Mesendoderm (in vitro differentiated cells): ENCODE measurements around the gene PREX1.
A peak's percentile ranks its signal among the peaks of the same experiment; 100 is the strongest.

ENCODE experiments used
- DNase-seq: peaks from one replicate; pipeline ENCODE4 v3.0.0; 2013
- H2AK5ac ChIP-seq: 2 replicates; pipeline ENCODE4 v1.6.1; 2013; ENCODE audit warnings: low read length, inconsistent platforms
- H2BK120ac ChIP-seq: 2 replicates; pipeline ENCODE4 v1.6.1; 2013; ENCODE audit warnings: low read depth, mild to moderate bottlenecking, low read length, moderate library complexity, mixed read lengths
- H2BK15ac ChIP-seq: replicated peaks from 2 replicates; pipeline ENCODE4 v1.6.1; 2013; ENCODE audit warnings: low read depth, mild to moderate bottlenecking, moderate library complexity
- H2BK5ac ChIP-seq: 2 replicates; pipeline ENCODE4 v1.6.1; 2013; ENCODE audit warnings: low read length, inconsistent platforms
- H3K18ac ChIP-seq: 2 replicates; pipeline ENCODE4 v1.6.1; 2013; ENCODE audit warnings: mild to moderate bottlenecking, low read length, mixed read lengths
- H3K23ac ChIP-seq: one replicate; pipeline ENCODE4 v1.6.1; 2013; ENCODE audit warnings: low read length
- H3K27ac ChIP-seq: 2 replicates; pipeline ENCODE4 v1.5.1; 2013; ENCODE audit warnings: low read depth, mild to moderate bottlenecking, inconsistent platforms, low read length, moderate library complexity
- H3K27me3 ChIP-seq: 2 replicates; pipeline ENCODE4 v1.6.1; 2013; ENCODE audit warnings: low read length, control low read depth, mild to moderate bottlenecking, inconsistent platforms; ENCODE audit not compliant: insufficient read depth, poor library complexity
- H3K36me3 ChIP-seq: 2 replicates; pipeline ENCODE4 v1.6.1; 2013; ENCODE audit warnings: low read length, inconsistent platforms; ENCODE audit not compliant: control insufficient read depth, insufficient read depth
- H3K4ac ChIP-seq: one replicate; pipeline ENCODE4 v1.6.1; 2013; ENCODE audit warnings: low read depth, mild to moderate bottlenecking, low read length, moderate library complexity
- H3K4me1 ChIP-seq: 2 replicates; pipeline ENCODE4 v1.6.1; 2013; ENCODE audit warnings: low read depth, low read length, inconsistent platforms; ENCODE audit not compliant: control insufficient read depth
- H3K4me2 ChIP-seq: 2 replicates; pipeline ENCODE4 v1.6.1; 2013; ENCODE audit warnings: low read length
- H3K4me3 ChIP-seq: 2 replicates; pipeline ENCODE4 v1.5.1; 2013; ENCODE audit warnings: mild to moderate bottlenecking, low read length
- H3K56ac ChIP-seq: one replicate; pipeline ENCODE4 v1.6.1; 2013; ENCODE audit warnings: low read length
- H3K79me1 ChIP-seq: 2 replicates; pipeline ENCODE4 v1.6.1; 2013; ENCODE audit warnings: low read length, inconsistent platforms
- H3K79me2 ChIP-seq: 2 replicates; pipeline ENCODE4 v1.6.1; 2013; ENCODE audit warnings: mild to moderate bottlenecking, low read length; ENCODE audit not compliant: control insufficient read depth, insufficient read depth
- H3K9ac ChIP-seq: 2 replicates; pipeline ENCODE4 v1.6.1; 2013; ENCODE audit warnings: low read length, inconsistent platforms
- H4K5ac ChIP-seq: one replicate; pipeline ENCODE4 v1.6.1; 2013; ENCODE audit warnings: low read length
- H4K8ac ChIP-seq: one replicate; pipeline ENCODE4 v1.6.1; 2013; ENCODE audit warnings: low read depth, mild to moderate bottlenecking, control low read depth, low read length, moderate library complexity
- WGBS: extraction: QIAGEN DNeasy Blood & Tissue Kit; methylation state at CpG from one replicate; pipeline ENCODE4 v1.1.7; 2013; ENCODE audit warnings: low lambda C conversion rate, missing lambda C conversion rate; ENCODE audit not compliant: insufficient coverage; ENCODE audit errors: extremely low coverage; 5-methylcytosine and 5-hydroxymethylcytosine counted together

Gene PREX1

GRCh38 chr20:48603116-48603818, 224.5 kb downstream of the PREX1 start:
- no peak overlapping the region for H4K8ac ChIP-seq
- no peak overlapping the region for H4K5ac ChIP-seq
- H2BK15ac ChIP-seq: no peak overlapping the region
- H3K23ac ChIP-seq: no peak overlapping the region
- no peak overlapping the region for H3K56ac ChIP-seq
- no peak overlapping the region for H3K4ac ChIP-seq
- H3K27me3 ChIP-seq: no peaks in the 10 kb centered on the region
- no peak overlapping the region for H2BK5ac ChIP-seq
- H3K4me1 ChIP-seq: no peaks in the 10 kb centered on the region
- H2BK120ac ChIP-seq: no peak overlapping the region
- H3K9ac ChIP-seq: no peak overlapping the region
- no peak overlapping the region for H3K4me2 ChIP-seq
- H3K79me1 ChIP-seq: no peaks in the 10 kb centered on the region
- no peaks in the 10 kb centered on the region for H3K36me3 ChIP-seq
- peak; percentile 65 for DNase-seq
- no peak overlapping the region for H3K4me3 ChIP-seq
- no CpG with 5 or more reads among the region's 9 CpGs for WGBS
- no peak overlapping the region for H3K18ac ChIP-seq
- H3K79me2 ChIP-seq: no peaks in the 10 kb centered on the region
- H2AK5ac ChIP-seq: no peak overlapping the region
- no peak overlapping the region for H3K27ac ChIP-seq

- Histone ChIP-seq H2BK15ac (no peak overlapping the region), H3K27me3 (no peaks in the 10 kb centered on the region), H4K8ac (no peak overlapping the region), H3K9ac (no peak overlapping the region), H3K23ac (no peak overlapping the region), H3K36me3 (no peaks in the 10 kb centered on the region), H3K18ac (no peak overlapping the region), H4K5ac (no peak overlapping the region), H2BK120ac (no peak overlapping the region), H2BK5ac (no peak overlapping the region), H3K4me3 (no peak overlapping the region), H3K56ac (no peak overlapping the region), H3K27ac (no peak overlapping the region), H3K79me2 (no peaks in the 10 kb centered on the region), H3K4me1 (no peaks in the 10 kb centered on the region), H3K79me1 (no peaks in the 10 kb centered on the region), H3K4ac (no peak overlapping the region), H2AK5ac (no peak overlapping the region), H3K4me2 (no peak overlapping the region)
- WGBS: no CpG with 5 or more reads among the region's 5 CpGs
- no peak for DNase-seq
These were observed 226.0 kb downstream of the PREX1 start for GRCh38 chr20:48601798-48602197.

GRCh38 chr20:48600470-48600945, 227.3 kb downstream of the PREX1 start:
- H2BK120ac ChIP-seq: no peak overlapping the region
- no peak overlapping the region for H3K4me3 ChIP-seq
- H3K56ac ChIP-seq: no peak overlapping the region
- no peak overlapping the region for H2BK5ac ChIP-seq
- H3K79me1 ChIP-seq: no peaks in the 10 kb centered on the region
- DNase-seq: no peak
- H3K79me2 ChIP-seq: no peaks in the 10 kb centered on the region
- no peak overlapping the region for H4K8ac ChIP-seq
- H3K36me3 ChIP-seq: no peaks in the 10 kb centered on the region
- H3K4me2 ChIP-seq: no peak overlapping the region
- WGBS: no CpG with 5 or more reads among the region's 10 CpGs
- no peak overlapping the region for H3K4ac ChIP-seq
- no peaks in the 10 kb centered on the region for H3K4me1 ChIP-seq
- no peak overlapping the region for H2BK15ac ChIP-seq
- no peaks in the 10 kb centered on the region for H3K27me3 ChIP-seq
- no peak overlapping the region for H3K18ac ChIP-seq
- H3K9ac ChIP-seq: no peak overlapping the region
- no peak overlapping the region for H3K23ac ChIP-seq
- H3K27ac ChIP-seq: no peak overlapping the region
- H4K5ac ChIP-seq: no peak overlapping the region
- H2AK5ac ChIP-seq: no peak overlapping the region

GRCh38 chr20:48599748-48600469, 227.9 kb downstream of the PREX1 start:
- H3K36me3 ChIP-seq: no peaks in the 10 kb centered on the region
- no peak overlapping the region for H3K4me3 ChIP-seq
- no peaks in the 10 kb centered on the region for H3K4me1 ChIP-seq
- no peaks in the 10 kb centered on the region for H3K27me3 ChIP-seq
- H3K4me2 ChIP-seq: no peak overlapping the region
- H3K23ac ChIP-seq: no peak overlapping the region
- no peak overlapping the region for H2BK5ac ChIP-seq
- H3K56ac ChIP-seq: no peak overlapping the region
- H3K79me1 ChIP-seq: no peaks in the 10 kb centered on the region
- H2BK120ac ChIP-seq: no peak overlapping the region
- no peak overlapping the region for H3K9ac ChIP-seq
- H3K4ac ChIP-seq: no peak overlapping the region
- H3K18ac ChIP-seq: no peak overlapping the region
- H2AK5ac ChIP-seq: no peak overlapping the region
- H3K79me2 ChIP-seq: no peaks in the 10 kb centered on the region
- no peak overlapping the region for H4K5ac ChIP-seq
- no peak overlapping the region for H3K27ac ChIP-seq
- DNase-seq: no peak
- no CpG with 5 or more reads among the region's 11 CpGs for WGBS
- H2BK15ac ChIP-seq: no peak overlapping the region
- no peak overlapping the region for H4K8ac ChIP-seq

GRCh38 chr20:48599106-48599747, 228.6 kb downstream of the PREX1 start:
- no peak for DNase-seq
- H3K56ac ChIP-seq: no peak overlapping the region
- no peak overlapping the region for H3K27ac ChIP-seq
- H3K79me1 ChIP-seq: no peaks in the 10 kb centered on the region
- no peak overlapping the region for H4K5ac ChIP-seq
- H3K18ac ChIP-seq: no peak overlapping the region
- H3K36me3 ChIP-seq: no peaks in the 10 kb centered on the region
- no peaks in the 10 kb centered on the region for H3K4me1 ChIP-seq
- no peak overlapping the region for H3K23ac ChIP-seq
- no peak overlapping the region for H2BK15ac ChIP-seq
- no peak overlapping the region for H3K9ac ChIP-seq
- H3K27me3 ChIP-seq: no peaks in the 10 kb centered on the region
- H2BK5ac ChIP-seq: no peak overlapping the region
- no peaks in the 10 kb centered on the region for H3K79me2 ChIP-seq
- no peak overlapping the region for H2BK120ac ChIP-seq
- H3K4me2 ChIP-seq: no peak overlapping the region
- no peak overlapping the region for H3K4ac ChIP-seq
- H3K4me3 ChIP-seq: no peak overlapping the region
- WGBS: no CpG with 5 or more reads among the region's 7 CpGs
- no peak overlapping the region for H2AK5ac ChIP-seq
- H4K8ac ChIP-seq: no peak overlapping the region
